ENCODE measurements around the gene KNTC1.
"Not testable (repeated sequence)": the region's sequence is repeated elsewhere in the genome, so short reads cannot be mapped to it uniquely, and the experiment has no call there.

KNTC1 gene

DNA sequence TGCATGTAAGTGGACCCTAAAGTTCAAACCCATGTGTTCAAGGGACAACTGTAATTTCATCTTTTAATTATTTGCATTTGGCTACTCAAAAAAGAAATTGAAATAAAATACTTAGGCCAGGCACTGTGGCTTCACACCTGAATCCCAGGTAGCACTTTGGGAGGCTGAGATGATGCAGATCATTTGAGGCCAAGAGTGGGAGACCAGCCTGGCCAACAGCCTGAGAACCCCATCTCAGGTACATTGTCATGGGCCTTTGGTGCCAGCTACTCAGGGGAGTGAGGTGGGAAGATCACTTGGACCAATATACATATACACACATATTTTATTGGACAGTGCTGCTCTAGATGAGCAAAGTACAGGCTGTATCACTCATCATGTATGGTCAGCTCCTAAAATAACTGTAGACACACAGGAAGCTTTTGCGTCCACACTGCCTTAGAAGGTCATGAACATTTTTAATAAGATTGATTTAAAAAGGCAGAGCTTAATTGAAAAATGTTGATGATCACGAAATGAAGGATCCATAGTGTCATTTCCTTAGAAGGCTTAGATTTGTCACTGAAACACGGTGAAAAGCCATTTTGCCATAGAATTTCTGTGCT lies 23.8 kb upstream of the KNTC1 start:
- DNase-seq (ENCODE audit: insufficient read length, low spot score) (no peak), FAIRE-seq (no peak)
- TF ChIP-seq, protein P1, sequence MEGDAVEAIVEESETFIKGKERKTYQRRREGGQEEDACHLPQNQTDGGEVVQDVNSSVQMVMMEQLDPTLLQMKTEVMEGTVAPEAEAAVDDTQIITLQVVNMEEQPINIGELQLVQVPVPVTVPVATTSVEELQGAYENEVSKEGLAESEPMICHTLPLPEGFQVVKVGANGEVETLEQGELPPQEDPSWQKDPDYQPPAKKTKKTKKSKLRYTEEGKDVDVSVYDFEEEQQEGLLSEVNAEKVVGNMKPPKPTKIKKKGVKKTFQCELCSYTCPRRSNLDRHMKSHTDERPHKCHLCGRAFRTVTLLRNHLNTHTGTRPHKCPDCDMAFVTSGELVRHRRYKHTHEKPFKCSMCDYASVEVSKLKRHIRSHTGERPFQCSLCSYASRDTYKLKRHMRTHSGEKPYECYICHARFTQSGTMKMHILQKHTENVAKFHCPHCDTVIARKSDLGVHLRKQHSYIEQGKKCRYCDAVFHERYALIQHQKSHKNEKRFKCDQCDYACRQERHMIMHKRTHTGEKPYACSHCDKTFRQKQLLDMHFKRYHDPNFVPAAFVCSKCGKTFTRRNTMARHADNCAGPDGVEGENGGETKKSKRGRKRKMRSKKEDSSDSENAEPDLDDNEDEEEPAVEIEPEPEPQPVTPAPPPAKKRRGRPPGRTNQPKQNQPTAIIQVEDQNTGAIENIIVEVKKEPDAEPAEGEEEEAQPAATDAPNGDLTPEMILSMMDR (IDR thresholded peaks at IDR 0.05; ENCODE audit: insufficient read depth, missing control alignments) = no peak

DNA sequence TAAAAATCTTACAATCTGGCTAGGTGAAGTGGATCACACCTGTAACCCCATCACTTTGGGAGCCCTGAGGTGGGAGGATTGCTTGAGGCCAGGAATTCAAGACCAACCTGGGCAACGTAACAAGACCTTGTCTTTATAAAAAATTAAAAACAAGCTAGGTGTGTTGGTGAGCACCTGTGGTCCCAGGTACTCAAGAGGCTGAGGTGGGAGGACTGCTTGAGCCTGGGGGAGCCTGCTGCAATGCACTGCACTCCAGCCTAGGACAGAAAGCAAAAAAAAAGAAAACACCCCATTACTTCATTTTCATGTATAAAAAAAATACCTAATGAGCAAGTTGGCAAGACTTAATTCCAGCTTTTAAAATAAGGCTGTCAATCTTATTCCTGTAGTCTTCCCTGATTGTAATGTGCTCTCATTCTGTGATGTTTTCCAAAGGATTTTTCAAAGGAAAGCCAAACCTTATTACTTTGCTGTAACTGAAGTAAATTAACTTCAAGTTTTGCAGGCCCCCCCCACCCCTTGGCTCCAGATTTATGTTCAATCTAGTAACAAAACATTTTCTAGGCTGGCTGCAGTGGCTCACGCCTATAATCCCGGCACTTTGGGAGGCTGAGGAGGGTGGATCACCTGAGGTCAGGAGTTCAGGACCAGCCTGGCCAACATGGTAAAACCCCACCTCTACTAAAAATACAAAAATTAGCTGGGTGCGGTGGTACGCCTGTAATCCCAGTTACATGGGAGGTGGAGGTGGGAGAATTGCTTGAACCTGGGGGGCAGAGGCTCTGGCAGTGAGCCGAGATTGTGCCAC lies 23.1 kb upstream of the KNTC1 start:
- DNase-seq (ENCODE audit: insufficient read length, low spot score) = no peak
- no peak for FAIRE-seq
- TF ChIP-seq, protein P1 (IDR thresholded peaks at IDR 0.05; ENCODE audit: insufficient read depth, missing control alignments) = no peak

DNA sequence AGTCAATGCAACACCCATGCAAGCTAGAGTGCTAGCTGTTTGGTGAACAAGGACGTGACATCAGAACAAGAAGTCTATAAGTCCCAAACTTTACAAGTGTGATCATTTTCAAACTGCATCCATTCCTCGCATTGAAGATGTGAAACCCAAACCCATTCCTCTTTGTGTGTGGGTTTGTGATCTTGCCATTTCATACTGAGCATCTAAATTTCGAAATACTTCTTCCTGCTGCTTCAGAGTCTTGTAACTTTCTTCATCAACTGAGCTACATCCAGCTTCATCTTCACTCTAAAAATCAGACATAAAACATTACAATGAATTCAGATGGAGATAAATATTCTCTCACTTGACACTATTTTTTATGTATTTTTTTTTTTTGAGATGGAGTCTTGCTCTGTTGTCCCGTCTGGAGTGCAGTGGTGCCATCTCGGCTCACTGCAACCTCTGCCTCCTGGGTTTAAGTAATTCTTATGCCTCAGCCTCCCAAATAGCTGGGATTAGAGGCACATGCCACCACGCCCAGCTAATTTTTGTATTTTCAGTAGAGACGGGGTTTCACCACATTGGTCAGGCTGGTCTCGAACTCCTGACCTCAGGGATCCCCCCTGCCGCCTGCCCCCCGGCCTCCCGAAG lies 21.5 kb upstream of the KNTC1 start:
- FAIRE-seq = no peak
- TF ChIP-seq, protein P1 (IDR thresholded peaks at IDR 0.05; ENCODE audit: insufficient read depth, missing control alignments) = no peak
- DNase-seq (ENCODE audit: insufficient read length, low spot score) = no peak

DNA sequence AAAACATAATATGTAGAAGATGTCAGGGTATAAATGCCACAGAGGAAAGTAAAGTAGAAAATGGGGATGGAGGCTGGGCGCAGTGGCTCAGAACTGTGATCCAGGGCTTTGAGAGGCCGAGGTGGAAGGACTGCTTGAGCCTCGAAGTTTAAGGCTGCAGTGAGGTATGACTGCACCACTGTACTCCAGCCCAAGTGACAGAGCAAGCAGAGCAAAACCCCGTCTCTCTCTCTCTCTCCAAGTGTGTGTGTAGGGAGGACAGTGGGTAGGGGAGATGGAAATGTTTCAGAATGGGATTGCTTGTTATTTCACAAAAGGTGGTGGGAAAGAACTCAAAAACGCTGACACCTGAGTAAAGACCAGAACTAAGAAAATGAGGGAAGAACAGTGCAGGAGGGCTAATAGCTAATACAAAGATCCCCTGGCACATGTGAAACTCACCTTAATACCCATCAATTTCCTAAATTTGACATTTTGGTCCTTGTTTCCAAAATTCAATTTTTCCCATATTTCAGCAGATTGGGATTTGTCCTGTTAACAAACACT lies 20.6 kb upstream of the KNTC1 start:
- no peak for FAIRE-seq
- TF ChIP-seq, protein P1 (IDR thresholded peaks at IDR 0.05; ENCODE audit: insufficient read depth, missing control alignments) = no peak
- no peak for DNase-seq (ENCODE audit: insufficient read length, low spot score)

DNA sequence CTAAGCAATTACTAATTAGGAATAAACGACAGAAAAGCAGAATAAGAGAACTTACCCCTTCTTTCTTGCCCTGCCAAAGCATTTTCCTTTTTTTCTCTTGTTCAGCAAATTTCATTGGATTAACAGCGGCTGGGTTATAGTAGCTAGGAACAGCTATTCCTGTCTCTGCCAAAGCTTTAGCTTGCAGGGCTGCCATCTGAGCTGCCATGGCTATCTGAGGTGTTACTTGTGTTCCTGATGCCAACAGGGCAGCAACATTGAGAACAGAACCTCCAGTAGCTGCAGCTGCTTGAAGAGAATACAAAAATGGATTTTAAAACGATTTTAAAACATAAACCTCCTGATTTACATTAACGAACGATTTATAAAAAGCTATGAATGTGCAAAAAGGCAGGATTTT lies 18.9 kb upstream of the KNTC1 start:
- DNase-seq (ENCODE audit: insufficient read length, low spot score) (no peak), FAIRE-seq (no peak)
- TF ChIP-seq, protein P1 (IDR thresholded peaks at IDR 0.05; ENCODE audit: insufficient read depth, missing control alignments) = no peak

DNA sequence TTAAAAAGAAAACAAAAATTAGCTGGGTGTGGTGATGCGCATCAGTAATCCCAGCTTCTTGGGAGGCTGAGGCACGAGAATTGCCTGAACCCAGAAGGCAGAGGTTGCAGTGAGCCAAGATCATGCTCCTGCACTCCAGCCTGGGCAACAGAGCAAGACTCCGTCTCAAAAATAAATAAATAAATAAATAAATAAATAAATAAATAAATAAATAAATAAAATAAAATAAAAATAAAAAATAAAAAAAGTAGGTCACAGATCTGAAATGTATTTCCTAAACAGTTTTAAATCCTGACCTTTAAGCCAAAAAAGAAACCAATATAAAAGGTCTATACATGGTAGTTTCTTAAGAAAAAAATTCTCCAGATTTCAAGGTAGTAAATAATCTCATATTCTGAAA lies 14.0 kb upstream of the KNTC1 start:
- FAIRE-seq = not testable (repeated sequence)

DNA sequence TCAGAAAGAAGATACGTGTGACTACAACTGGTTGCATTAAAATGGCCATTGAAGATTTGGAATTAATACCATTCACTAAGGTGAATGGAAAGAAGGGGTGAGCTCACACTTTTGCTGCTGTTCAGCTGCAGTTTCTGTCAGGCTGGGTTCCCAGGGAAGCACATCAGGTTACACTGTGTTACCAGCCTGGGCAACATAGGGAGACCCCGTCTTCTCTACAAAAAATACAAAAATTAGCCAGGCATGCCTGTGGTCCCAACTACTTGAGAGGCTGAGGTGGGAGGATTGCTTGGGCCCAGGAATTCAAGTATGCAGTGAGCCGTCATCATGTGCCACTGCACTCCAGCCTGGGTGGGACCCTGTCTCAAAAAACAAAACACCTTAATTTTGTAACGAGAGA lies 13.4 kb upstream of the KNTC1 start:
- FAIRE-seq (no peak), DNase-seq (ENCODE audit: insufficient read length, low spot score) (no peak)
- TF ChIP-seq, protein P1 (IDR thresholded peaks at IDR 0.05; ENCODE audit: insufficient read depth, missing control alignments) = no peak

More for the DNA sequence above, 14.0 kb upstream of the KNTC1 start:
- DNase-seq (ENCODE audit: insufficient read length, low spot score) = not testable (repeated sequence)
